HCT116 (cell line): Measurements from ENCODE around the gene PROX1.

Experiments used
- CEBPB ChIP-seq: IDR thresholded peaks from 2 replicates; pipeline ENCODE4 v1.6.1; 2012; ENCODE audit warnings: low read depth
- CTCF ChIP-seq, 3 experiments: fragments of 200-600 bp in 1 of 3; sonication (generic) in 1 of 3; IDR thresholded peaks in 2 of 3; conservative IDR thresholded peaks in 1 of 3; 2 replicates each; pipeline ENCODE4 v1.5.1; 2012 to 2017; ENCODE audit warnings: low read depth in 2 of 3, low read length in 2 of 3, antibody characterized with exemption in 1 of 3, borderline replicate concordance in 1 of 3, control low read depth in 1 of 3, mild to moderate bottlenecking in 1 of 3, mixed read lengths in 1 of 3, mixed run types in 1 of 3, moderate library complexity in 1 of 3; ENCODE audit not compliant: insufficient read depth in 1 of 3
- EZH2 ChIP-seq: fragments of 200-600 bp; sonication (generic); IDR thresholded peaks from 2 replicates; pipeline ENCODE4 v1.6.1; 2017; ENCODE audit warnings: antibody characterized with exemption, mixed run types
- JUND ChIP-seq: IDR thresholded peaks from 2 replicates; pipeline ENCODE4 v1.6.1; 2012
- MAX ChIP-seq: IDR thresholded peaks from 2 replicates; pipeline ENCODE4 v1.6.1; 2012
- POLR2A ChIP-seq: IDR thresholded peaks from 2 replicates; pipeline ENCODE4 v1.7.0; 2011; ENCODE audit warnings: borderline replicate concordance; ENCODE audit not compliant: insufficient read depth, insufficient read length; ENCODE audit errors: extremely low read depth
- POLR2AphosphoS5 ChIP-seq: IDR thresholded peaks from 2 replicates; pipeline ENCODE4 v1.6.1; 2011; ENCODE audit warnings: mild to moderate bottlenecking, low read depth, low read length, moderate library complexity
- RAD21 ChIP-seq: IDR thresholded peaks from 2 replicates; pipeline ENCODE4 v1.6.1; 2012; ENCODE audit warnings: low read depth, mild to moderate bottlenecking
- SP1 ChIP-seq: IDR thresholded peaks from 2 replicates; pipeline ENCODE4 v1.6.1; 2012; ENCODE audit warnings: low read depth
- SRF ChIP-seq: IDR thresholded peaks from 2 replicates; pipeline ENCODE4 v1.6.1; 2012; ENCODE audit warnings: low read depth
- ZNF274 ChIP-seq: fragments of 200-500 bp; sonication (Bioruptor generic); IDR thresholded peaks from 2 replicates; pipeline ENCODE4 v1.6.1; 2014; ENCODE audit warnings: mild to moderate bottlenecking, low read depth, low read length, inconsistent platforms

- TF ChIP-seq CTCF (IDR thresholded peaks at IDR 0.05 in 2 of 3, conservative IDR thresholded peaks at IDR 0.05 in 1 of 3; ENCODE audit: borderline replicate concordance in 1 of 3, insufficient read depth in 1 of 3, low read depth in 2 of 3, low read length in 2 of 3): no peak
- no peak for TF ChIP-seq RAD21
- no peak for TF ChIP-seq CEBPB
- no peak for TF ChIP-seq POLR2A
- TF ChIP-seq SRF: no peak
- TF ChIP-seq MAX: no peak
- no peak for TF ChIP-seq POLR2AphosphoS5
- no peak for TF ChIP-seq EZH2
- no peak for TF ChIP-seq JUND
- TF ChIP-seq SP1: no peak
- no peak for TF ChIP-seq ZNF274
Measured at GRCh38 chr1:214075305-214075998, 87.7 kb downstream of the PROX1 start.
